CD4-positive, alpha-beta T cell treated with Interleukin-2 at 100 ng/mL for 4 hours (primary cell): ENCODE data around the gene MATN1.

Source experiments
- DNase-seq: peaks from one replicate; pipeline ENCODE4 v3.0.0-alpha.2; 2020; ENCODE audit warnings: low spot score

MATN1 gene

DNA sequence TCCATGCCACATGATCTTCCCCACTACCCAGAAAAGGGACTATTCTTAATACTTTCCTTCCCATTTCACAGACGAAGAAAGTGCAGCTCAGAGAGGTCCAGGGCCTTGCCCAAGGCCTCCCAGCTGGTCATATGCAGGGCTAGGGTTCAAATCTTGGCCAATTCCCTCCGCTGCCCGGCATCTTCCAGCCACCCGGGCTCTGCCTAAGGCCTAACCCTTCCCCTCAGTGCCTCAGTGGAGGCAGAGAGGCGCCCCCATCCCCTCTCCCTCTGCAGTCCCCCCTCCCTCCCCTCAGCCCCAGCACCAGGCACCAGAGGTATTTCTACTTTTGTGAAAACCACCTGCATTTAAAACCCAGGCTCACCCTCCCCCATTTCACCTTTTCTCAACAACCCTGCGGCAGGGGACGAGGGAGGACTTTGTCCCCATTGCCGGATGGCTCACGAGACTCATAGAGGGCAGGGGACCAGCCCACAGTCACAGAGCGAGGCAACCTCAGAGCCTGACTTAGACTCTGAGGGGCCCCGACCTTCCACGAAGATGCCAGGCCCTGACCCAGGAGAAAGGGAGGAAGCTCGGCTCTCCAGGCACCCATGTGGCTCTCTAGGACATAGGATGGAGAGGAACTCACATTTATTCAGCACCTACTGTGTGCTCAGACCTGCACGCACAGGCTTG, 21.9 kb upstream of the MATN1 start:
- DNase-seq, result no peak

DNA sequence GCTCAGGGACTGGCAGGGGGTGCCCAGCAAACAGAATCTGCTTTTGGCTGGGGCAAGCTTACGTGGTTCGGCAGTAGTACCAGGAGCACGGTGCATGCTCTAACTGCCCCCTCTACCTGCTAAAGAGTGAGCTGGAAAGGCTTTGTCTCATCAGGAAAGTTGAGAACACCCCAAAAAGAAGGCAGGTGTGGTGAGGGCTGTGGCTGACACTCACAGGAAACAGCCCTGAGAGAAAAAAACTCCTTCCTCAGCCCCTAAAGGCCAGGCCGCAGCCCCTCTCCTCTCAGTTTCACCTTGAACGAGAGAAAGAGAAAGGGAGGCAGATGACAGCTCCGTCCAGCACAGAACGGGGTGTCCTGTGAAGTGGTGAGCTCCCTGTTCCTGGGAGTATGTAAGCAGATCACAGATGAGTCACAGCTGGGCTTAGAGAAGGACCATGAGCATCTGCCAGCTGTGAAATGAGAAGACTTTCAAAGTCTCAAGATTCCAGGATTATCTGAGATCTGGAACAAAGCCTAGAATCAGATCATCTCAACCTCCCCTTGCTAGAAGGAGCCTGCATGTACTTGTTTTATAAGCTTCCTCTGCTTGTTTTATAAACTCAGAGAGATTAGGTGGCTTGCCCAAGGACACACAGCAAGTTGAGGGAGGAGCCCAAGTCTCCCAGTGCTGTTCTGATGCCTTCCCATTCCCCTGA, 20.8 kb upstream of the MATN1 start:
- DNase-seq, result peak; percentile 44

DNA sequence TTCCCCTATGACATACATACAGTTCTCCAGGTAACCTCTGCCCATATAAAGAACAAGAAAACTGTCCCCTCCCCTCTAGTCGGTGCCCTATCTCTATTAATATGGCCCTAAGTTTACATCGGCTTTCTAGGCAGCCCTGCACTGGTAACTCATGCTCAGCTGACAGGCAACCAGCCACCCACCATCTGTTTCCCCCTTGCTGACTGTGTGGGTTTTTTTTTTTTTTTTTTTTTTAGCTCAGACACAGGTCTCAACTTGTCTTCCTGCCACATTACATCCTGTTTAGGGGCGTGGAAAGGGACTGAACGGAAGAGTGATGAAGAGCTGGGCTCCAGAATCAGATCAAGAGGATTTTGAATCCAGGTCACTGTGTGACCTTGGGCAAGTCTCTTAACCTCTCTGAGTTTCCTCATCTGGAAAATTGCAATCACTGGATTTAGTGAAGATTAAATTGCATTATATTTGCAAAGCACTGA, 20.2 kb upstream of the MATN1 start:
- DNase-seq, result peak; percentile 86

DNA sequence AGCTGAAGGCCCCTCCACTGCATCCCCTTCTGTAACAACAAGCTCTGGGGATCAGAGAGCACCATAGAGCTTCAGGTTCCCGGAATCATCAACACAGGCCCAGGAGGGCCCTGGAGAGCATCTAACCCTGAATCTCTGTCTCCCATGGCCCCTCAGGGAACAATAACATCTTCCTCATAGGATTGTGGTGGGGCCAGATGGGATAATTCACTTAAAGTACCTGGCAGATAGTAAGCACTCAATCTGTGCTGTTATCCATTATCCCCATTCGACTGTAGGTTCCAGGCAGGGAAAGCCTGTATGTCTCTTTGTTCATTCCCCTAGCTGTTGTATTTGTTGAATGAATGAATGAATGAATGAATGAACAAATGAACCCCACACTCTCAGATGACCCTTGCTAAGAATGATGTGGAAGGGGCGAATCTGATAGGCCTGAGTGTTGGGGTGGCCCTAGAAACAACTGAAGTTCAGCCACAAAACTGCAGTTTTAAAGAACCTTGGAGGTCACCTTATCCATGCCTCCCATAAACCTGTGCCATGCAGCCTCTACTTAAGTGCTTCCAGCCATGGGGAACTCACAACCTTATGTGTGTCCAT, 19.7 kb upstream of the MATN1 start:
- no peak for DNase-seq

- no peak for DNase-seq
Measured at GRCh38 chr1:30742300-30742962, 19.0 kb upstream of the MATN1 start.

DNA sequence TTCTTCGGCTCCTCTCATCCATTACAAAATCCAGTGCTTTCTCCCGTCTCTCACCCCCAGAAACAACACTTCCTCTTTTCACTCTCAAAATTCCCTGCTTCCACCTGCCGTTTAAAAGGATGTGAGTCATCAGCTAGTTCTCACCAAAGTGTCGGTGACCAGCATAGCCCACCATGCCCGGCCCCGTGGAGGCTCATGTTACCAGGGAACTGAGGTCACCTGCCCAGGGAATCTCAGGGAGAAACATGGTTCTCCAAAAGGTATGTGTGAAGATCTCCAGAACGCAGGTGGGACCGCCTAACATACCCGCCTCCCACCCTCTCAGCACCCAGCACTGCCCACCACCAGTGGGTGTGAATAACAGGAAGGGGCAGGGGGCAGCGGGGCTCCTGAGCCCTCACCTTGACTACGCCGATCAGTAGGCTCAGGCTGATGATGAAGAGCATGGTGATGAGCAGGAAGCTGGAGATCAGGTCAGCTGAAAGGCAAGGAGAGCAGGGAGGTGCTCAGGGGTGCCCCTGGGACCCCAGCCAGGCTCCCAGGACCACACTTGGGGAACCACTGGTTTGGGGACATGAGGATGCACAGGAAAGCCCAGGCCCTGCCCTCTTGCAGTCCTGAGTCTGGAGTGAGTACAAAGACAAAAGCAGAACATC, 18.0 kb upstream of the MATN1 start:
- no peak for DNase-seq

DNA sequence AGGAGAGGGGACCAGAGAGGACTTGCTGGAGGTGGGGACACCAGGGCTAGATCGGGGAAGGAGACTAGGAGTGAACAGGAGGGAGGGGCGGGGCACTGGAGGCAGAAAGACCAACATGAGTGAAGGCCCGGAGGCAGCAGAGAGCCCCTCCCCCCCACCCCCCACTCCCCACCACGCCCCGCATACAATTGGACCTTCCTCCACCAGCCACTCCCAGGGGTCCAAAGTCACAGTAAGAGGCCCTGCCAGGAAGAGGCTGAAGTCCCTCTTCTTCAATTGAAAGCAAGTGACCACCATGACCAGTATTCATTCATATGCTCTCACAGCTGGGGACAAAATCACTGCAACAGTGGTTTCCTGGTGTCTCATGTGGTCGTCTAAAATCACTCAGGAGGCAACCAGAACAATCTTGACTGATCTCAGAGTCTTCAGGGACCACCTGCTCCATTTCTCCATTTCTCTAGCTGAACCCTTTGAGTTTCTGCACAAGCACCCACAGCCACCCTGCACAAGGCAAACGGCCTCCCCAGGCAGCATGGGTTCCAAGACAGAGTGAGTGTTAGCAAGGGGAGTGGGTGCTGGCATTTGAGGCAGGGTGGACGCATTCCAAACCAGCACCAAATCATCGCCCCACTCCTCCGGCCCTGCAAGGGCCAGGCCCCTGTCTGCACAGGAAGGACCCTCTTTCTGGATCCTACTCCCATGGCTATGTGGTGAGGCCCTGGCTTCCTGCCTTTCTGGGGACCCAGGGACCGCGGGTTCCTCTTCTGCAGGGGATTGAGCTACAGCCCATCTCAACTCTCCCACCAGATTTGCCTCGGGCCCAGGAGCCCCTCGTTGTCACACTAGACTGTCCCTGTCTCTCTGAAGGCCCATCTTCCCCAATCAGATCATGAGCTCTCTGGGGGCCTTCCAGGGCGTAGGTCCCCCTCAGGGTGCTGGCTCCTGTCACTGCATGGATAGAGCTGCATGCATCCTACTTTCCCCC, 17.2 kb upstream of the MATN1 start:
- DNase-seq, result no peak

DNA sequence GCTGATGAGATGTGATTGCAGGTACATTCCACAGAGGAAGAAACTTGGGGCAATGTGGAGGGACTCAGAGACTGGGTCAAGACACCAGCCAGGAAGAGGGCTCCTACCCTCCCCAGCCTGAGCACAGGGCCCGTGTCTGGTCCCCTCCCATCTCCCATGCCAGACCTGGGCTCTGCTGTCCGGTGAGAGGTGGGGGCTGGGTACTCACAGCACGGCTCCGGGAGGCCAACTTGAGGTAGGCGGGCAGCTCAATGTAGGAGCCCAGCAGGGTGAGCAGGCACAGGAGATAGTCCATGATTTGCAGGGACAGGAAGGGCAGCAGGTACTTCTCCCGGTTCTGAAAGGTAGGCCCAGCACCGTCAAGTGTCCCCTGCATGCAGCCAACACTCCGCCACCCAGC, 16.2 kb upstream of the MATN1 start:
- no peak for DNase-seq

GRCh38 chr1:30738715-30739559, 15.6 kb upstream of the MATN1 start:
- no peak for DNase-seq

GRCh38 chr1:30738040-30738714, 14.8 kb upstream of the MATN1 start:
- no peak for DNase-seq

DNA sequence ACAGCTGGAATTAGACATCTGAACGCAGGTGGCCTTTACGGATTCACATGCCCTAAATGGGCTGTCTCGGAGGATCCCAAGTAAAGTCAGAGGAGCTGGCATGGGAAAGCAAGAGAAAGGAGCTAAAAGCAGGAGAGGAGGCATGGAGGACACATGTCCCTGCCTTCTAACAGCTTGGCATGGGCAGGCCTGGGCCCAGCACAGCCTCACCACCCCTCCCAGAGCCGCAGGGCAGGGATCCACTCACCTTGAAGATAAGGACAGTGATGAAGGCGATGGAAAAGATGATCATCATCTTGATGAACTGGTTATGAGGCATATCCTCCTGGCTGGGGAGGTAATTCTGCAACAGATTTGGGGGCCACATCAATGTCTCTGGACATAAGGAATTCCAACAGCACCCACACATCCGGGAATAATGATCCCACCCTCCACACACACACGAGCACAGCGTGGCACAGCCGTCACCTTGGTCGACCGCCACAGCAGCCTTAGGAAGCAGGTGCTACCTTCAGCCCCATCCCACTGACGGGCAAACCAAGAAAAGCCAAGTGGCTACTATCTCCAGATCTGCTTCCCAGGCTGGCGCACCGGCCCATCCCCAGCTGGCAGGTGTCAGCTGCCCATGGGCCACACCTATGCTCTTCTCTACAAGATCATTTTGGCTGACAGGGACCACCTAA, 14.1 kb upstream of the MATN1 start:
- no peak for DNase-seq

GRCh38 chr1:30735668-30736498, 12.5 kb upstream of the MATN1 start:
- no peak for DNase-seq

GRCh38 chr1:30735124-30735523, 11.7 kb upstream of the MATN1 start:
- DNase-seq, result no peak

- no peak for DNase-seq
Measured at GRCh38 chr1:30734580-30734979, 11.2 kb upstream of the MATN1 start.

- no peak for DNase-seq
Measured at GRCh38 chr1:30734106-30734505, 10.7 kb upstream of the MATN1 start.

- DNase-seq, result no peak
Measured at GRCh38 chr1:30733493-30733892, 10.1 kb upstream of the MATN1 start.

GRCh38 chr1:30732277-30732996, 9.1 kb upstream of the MATN1 start:
- no peak for DNase-seq
